H9 (cell line): Measurements from ENCODE around the gene RARA. TPM values are rescaled to one million over a fixed set of nuclear protein-coding genes. Genes with fewer than 3 reads are reported as not detected.

Source experiments
- DNase-seq: peaks from one replicate; pipeline ENCODE4 v3.0.0-alpha.2; 2017
- H2AFZ ChIP-seq: one replicate; pipeline ENCODE4 v1.6.1; 2013; ENCODE audit warnings: mild to moderate bottlenecking, low read length, control low read depth, moderate library complexity
- H2AK5ac ChIP-seq: 2 replicates; pipeline ENCODE4 v1.6.1; 2013; ENCODE audit warnings: low read length, control low read depth, mixed read lengths; ENCODE audit not compliant: insufficient read length
- H2BK120ac ChIP-seq: one replicate; pipeline ENCODE4 v1.6.1; 2013; ENCODE audit warnings: low read depth, mild to moderate bottlenecking, low read length, control low read depth, inconsistent platforms; ENCODE audit not compliant: poor library complexity, severe bottlenecking
- H2BK12ac ChIP-seq: 2 replicates; pipeline ENCODE4 v1.6.1; 2013; ENCODE audit warnings: low read length, control low read depth, mixed read lengths, low read depth; ENCODE audit not compliant: insufficient read length
- H2BK15ac ChIP-seq: 2 replicates; pipeline ENCODE4 v1.6.1; 2013; ENCODE audit warnings: low read depth, low read length, control low read depth
- H2BK20ac ChIP-seq: one replicate; pipeline ENCODE4 v1.6.1; 2013; ENCODE audit warnings: low read depth, mild to moderate bottlenecking, low read length, control low read depth, inconsistent platforms; ENCODE audit not compliant: poor library complexity, severe bottlenecking
- H2BK5ac ChIP-seq: 2 replicates; pipeline ENCODE4 v1.6.1; 2013; ENCODE audit warnings: low read length, control low read depth, mixed read lengths; ENCODE audit not compliant: insufficient read length
- H3K14ac ChIP-seq: 2 replicates; pipeline ENCODE4 v1.6.1; 2013; ENCODE audit warnings: low read length, control low read depth; ENCODE audit not compliant: insufficient read depth
- H3K18ac ChIP-seq: 2 replicates; pipeline ENCODE4 v1.6.1; 2013; ENCODE audit warnings: low read depth, mild to moderate bottlenecking, mixed read lengths, low read length, control low read depth; ENCODE audit not compliant: insufficient read length
- H3K23ac ChIP-seq: 2 replicates; pipeline ENCODE4 v1.6.1; 2013; ENCODE audit warnings: low read length, control low read depth, mixed read lengths, low read depth; ENCODE audit not compliant: insufficient read length
- H3K23me2 ChIP-seq: 2 replicates; pipeline ENCODE4 v1.6.1; 2013; ENCODE audit warnings: low read depth, mild to moderate bottlenecking, mixed read lengths, low read length, control low read depth; ENCODE audit not compliant: insufficient read length, poor library complexity, severe bottlenecking
- H3K27ac ChIP-seq: 2 replicates; pipeline ENCODE4 v1.5.1; 2013; ENCODE audit warnings: low read length, control low read depth, mixed read lengths, low read depth; ENCODE audit not compliant: insufficient read length
- H3K27me3 ChIP-seq: 2 replicates; pipeline ENCODE4 v1.6.1; 2013; ENCODE audit warnings: low read length, control low read depth, inconsistent platforms; ENCODE audit not compliant: insufficient read depth
- H3K4ac ChIP-seq: 2 replicates; pipeline ENCODE4 v1.6.1; 2013; ENCODE audit warnings: low read depth, mild to moderate bottlenecking, control low read depth, inconsistent platforms, low read length, moderate library complexity
- H3K4me1 ChIP-seq: 2 replicates; pipeline ENCODE4 v1.6.1; 2013; ENCODE audit warnings: low read length, control low read depth, inconsistent platforms; ENCODE audit not compliant: insufficient read depth
- H3K4me2 ChIP-seq: 2 replicates; pipeline ENCODE4 v1.6.1; 2013; ENCODE audit warnings: low read length, control low read depth, mixed read lengths; ENCODE audit not compliant: insufficient read length, insufficient read depth
- H3K56ac ChIP-seq: 2 replicates; pipeline ENCODE4 v1.6.1; 2013; ENCODE audit warnings: low read depth, mild to moderate bottlenecking, mixed read lengths, low read length, control low read depth; ENCODE audit not compliant: insufficient read length
- H3K79me1 ChIP-seq: 2 replicates; pipeline ENCODE4 v1.6.1; 2013; ENCODE audit warnings: low read depth, mild to moderate bottlenecking, moderate library complexity, low read length, control low read depth, inconsistent platforms; ENCODE audit not compliant: insufficient read depth, poor library complexity, severe bottlenecking
- H3K79me2 ChIP-seq: 2 replicates; pipeline ENCODE4 v1.6.1; 2013; ENCODE audit warnings: low read length, control low read depth, inconsistent platforms; ENCODE audit not compliant: insufficient read depth
- H3K9ac ChIP-seq: 2 replicates; pipeline ENCODE4 v1.6.1; 2013; ENCODE audit warnings: low read length, control low read depth, mixed read lengths; ENCODE audit not compliant: insufficient read length; ENCODE audit errors: extremely low read depth
- H3K9me3 ChIP-seq: one replicate; pipeline ENCODE4 v1.6.1; 2013; ENCODE audit warnings: low read depth, low read length, inconsistent platforms; ENCODE audit not compliant: control insufficient read depth
- H3T11ph ChIP-seq: one replicate; pipeline ENCODE4 v1.6.1; 2013; ENCODE audit warnings: mild to moderate bottlenecking, low read length, control low read depth, inconsistent platforms
- H4K20me1 ChIP-seq: one replicate; pipeline ENCODE4 v1.6.1; 2013; ENCODE audit not compliant: control insufficient read depth, insufficient read length, insufficient read depth
- H4K5ac ChIP-seq: 2 replicates; pipeline ENCODE4 v1.6.1; 2013; ENCODE audit warnings: low read depth, mild to moderate bottlenecking, mixed read lengths, low read length, control low read depth; ENCODE audit not compliant: insufficient read length
- H4K8ac ChIP-seq: replicated peaks from 2 replicates; pipeline ENCODE4 v1.6.1; 2013; ENCODE audit warnings: low read length, control low read depth, mixed read lengths, low read depth; ENCODE audit not compliant: insufficient read length
- H4K91ac ChIP-seq: 2 replicates; pipeline ENCODE4 v1.6.1; 2013; ENCODE audit warnings: low read depth, mild to moderate bottlenecking, moderate library complexity, mixed read lengths, low read length, control low read depth; ENCODE audit not compliant: insufficient read length
- H3K27ac Mint-ChIP-seq, 3 experiments: 2 replicates in 2 of 3; 3 replicates in 1 of 3; pipeline ENCODE4 v1.8.0; 2020 to 2021; ENCODE audit warnings: mixed read lengths in 3 of 3, mild to moderate bottlenecking in 1 of 3, moderate library complexity in 1 of 3
- H3K27me3 Mint-ChIP-seq: 2 replicates; pipeline ENCODE4 v1.8.0; 2021; ENCODE audit warnings: low read depth, mild to moderate bottlenecking, moderate library complexity, mixed read lengths
- H3K36me3 Mint-ChIP-seq, 3 experiments: 2 replicates in 2 of 3; 3 replicates in 1 of 3; pipeline ENCODE4 v1.8.0; 2020 to 2021; ENCODE audit warnings: low read depth in 3 of 3, mixed read lengths in 3 of 3; ENCODE audit not compliant: insufficient read depth in 1 of 3
- H3K4me1 Mint-ChIP-seq, 2 experiments: 2 replicates each; pipeline ENCODE4 v1.8.0; 2020; ENCODE audit warnings: mixed read lengths in 2 of 2
- H3K4me3 Mint-ChIP-seq, 2 experiments: 2 replicates in 1 of 2; 3 replicates in 1 of 2; pipeline ENCODE4 v1.8.0; 2020 to 2021; ENCODE audit warnings: mild to moderate bottlenecking in 2 of 2, mixed read lengths in 2 of 2, moderate library complexity in 1 of 2
- H3K9me3 Mint-ChIP-seq, 2 experiments: 2 replicates in 1 of 2; 3 replicates in 1 of 2; pipeline ENCODE4 v1.8.0; 2020; ENCODE audit warnings: mild to moderate bottlenecking in 2 of 2, mixed read lengths in 2 of 2, moderate library complexity in 1 of 2
- CTCF ChIP-seq: fragments of 200-600 bp; sonication (generic); conservative IDR thresholded peaks from 3 replicates; pipeline ENCODE4 v1.8.0; 2021; ENCODE audit warnings: antibody characterized with exemption, mild to moderate bottlenecking
- WGBS: extraction: QIAGEN DNeasy Blood & Tissue Kit; methylation state at CpG from one replicate; pipeline ENCODE4 v1.1.7; 2013; ENCODE audit warnings: missing lambda C conversion rate, low lambda C conversion rate, mixed read lengths; ENCODE audit not compliant: insufficient read length; ENCODE audit errors: extremely low coverage; 5-methylcytosine and 5-hydroxymethylcytosine counted together
- total RNA-seq: library from RNA; stranded (reverse); gene quantifications from 2 replicates; pipeline ENCODE4 v1.2.1, GENCODE V29; 2021

Gene RARA
- total RNA-seq, 1 experiment from 2014 or later, result 17.6 TPM

- Histone ChIP-seq H2BK12ac (no peak overlapping the region), H2AFZ (no peak overlapping the region), H2BK20ac (no peak overlapping the region), H3K4me2 (no peak overlapping the region), H2BK120ac (no peak overlapping the region), H4K5ac (no peak overlapping the region), H3T11ph (no peak overlapping the region), H3K14ac (no peak overlapping the region; the same call in 1 of the 2 replicates), H3K27me3 (peaks cover 5% of the 10 kb centered on the region; the same call in 1 of the 2 replicates), H2AK5ac (no peak overlapping the region), H3K4me1 (peaks cover 8% of the 10 kb centered on the region; the same call in 1 of the 2 replicates), H3K79me1 (no peaks in the 10 kb centered on the region), H4K91ac (no peak overlapping the region), H3K56ac (no peak overlapping the region), H2BK15ac (no peak overlapping the region), H3K23ac (no peak overlapping the region), H3K23me2 (peaks cover 26% of the 10 kb centered on the region), H2BK5ac (no peak overlapping the region), H3K9me3 (no peaks in the 10 kb centered on the region), H3K4ac (no peak overlapping the region), H3K79me2 (no peaks in the 10 kb centered on the region; the same call in 1 of the 2 replicates), H4K8ac (no peak overlapping the region), H3K9ac (no peak overlapping the region), H3K18ac (no peak overlapping the region), H4K20me1 (peaks cover 4% of the 10 kb centered on the region), H3K27ac (no peak overlapping the region)
- DNase-seq, result no peak
- Mint-ChIP-seq H3K4me3 (peak overlapping the region in 1 of 2 experiments; percentile 62; a peak in 1 of 5 replicates), H3K27ac (no peak overlapping the region; a peak in 1 of 7 replicates), H3K27me3 (peaks cover 50% of the 10 kb centered on the region), H3K36me3 (no peaks in the 10 kb centered on the region; a peak in 1 of 7 replicates), H3K9me3 (no peaks in the 10 kb centered on the region), H3K4me1 (peaks cover 48 to 67% of the 10 kb centered on the region in 2 experiments)
- TF ChIP-seq CTCF, result no peak
- WGBS, result no CpG with 5 or more reads among the region's 19 CpGs
Observed at GRCh38 chr17:40320756-40321523, 12.0 kb downstream of the RARA start.
